Astrocyte of the cerebellum (primary cell): Measurements from ENCODE around the gene OR1L8.
"Not testable (repeated sequence)": the region's sequence is repeated elsewhere in the genome, so short reads cannot be mapped to it uniquely, and the experiment has no call there.

Experiments
- DNase-seq: peaks from one replicate; pipeline ENCODE4 v3.0.0-alpha.2; 2011; ENCODE audit warnings: low read depth
- H3K4me3 ChIP-seq: 2 replicates; pipeline ENCODE4 v1.5.1; 2011; ENCODE audit warnings: mild to moderate bottlenecking, low read depth, low read length, moderate library complexity
- in situ Hi-C: cut with HindIII; loops from 2 replicates; pipeline ENCODE4 v1.10.0; 2017; ENCODE audit warnings: low sequenced_read_pairs
- TF ChIP-seq, protein P1 (sequence below): IDR thresholded peaks from 2 replicates; pipeline ENCODE4 v1.5.1; 2012; ENCODE audit warnings: low read length, low read depth, moderate library complexity, mild to moderate bottlenecking; ENCODE audit errors: missing control alignments

OR1L8 gene

DNA sequence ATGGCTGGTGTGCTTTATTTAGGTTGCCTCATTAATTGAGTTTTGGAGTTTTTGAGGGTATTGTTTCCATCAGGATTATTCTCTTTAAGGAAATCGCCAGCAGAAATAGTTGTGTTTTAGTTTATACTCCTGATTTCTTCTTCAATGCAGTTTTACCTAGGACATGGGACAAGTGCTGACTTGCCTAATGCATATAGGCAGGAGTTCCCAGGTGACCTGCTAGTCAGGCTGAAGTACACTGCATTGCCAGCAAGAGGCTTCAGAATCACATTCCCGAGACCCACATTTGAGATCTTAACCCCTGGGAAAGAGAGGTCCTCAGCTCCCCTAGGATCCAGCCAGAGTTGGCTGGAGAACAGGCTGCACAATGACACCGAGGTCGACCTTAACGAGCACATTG lies 31.8 kb downstream of the OR1L8 start:
- TF ChIP-seq, protein P1, sequence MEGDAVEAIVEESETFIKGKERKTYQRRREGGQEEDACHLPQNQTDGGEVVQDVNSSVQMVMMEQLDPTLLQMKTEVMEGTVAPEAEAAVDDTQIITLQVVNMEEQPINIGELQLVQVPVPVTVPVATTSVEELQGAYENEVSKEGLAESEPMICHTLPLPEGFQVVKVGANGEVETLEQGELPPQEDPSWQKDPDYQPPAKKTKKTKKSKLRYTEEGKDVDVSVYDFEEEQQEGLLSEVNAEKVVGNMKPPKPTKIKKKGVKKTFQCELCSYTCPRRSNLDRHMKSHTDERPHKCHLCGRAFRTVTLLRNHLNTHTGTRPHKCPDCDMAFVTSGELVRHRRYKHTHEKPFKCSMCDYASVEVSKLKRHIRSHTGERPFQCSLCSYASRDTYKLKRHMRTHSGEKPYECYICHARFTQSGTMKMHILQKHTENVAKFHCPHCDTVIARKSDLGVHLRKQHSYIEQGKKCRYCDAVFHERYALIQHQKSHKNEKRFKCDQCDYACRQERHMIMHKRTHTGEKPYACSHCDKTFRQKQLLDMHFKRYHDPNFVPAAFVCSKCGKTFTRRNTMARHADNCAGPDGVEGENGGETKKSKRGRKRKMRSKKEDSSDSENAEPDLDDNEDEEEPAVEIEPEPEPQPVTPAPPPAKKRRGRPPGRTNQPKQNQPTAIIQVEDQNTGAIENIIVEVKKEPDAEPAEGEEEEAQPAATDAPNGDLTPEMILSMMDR, result no peak
- in situ Hi-C loops, result no loop called here
- no peak overlapping the region for H3K4me3 ChIP-seq
- DNase-seq, result no peak

DNA sequence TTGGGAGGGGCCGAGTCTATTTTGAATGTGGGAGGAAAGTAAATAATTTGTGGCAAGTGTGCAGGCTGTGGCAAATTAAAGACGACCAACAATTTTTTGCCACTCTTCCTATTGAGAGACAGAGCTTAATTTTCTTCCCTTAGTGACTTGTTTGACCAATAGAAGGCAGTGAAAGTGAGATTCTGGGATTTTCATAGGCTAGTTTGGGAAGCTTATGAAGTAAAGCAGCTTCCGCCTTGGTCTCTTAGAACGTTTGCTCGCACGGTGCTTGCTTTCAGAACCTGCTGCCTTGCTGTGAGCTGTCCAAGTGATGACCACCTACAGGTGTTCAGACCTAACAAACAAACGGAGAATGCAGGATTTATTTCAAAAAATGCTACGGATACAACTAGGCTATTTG lies 37.0 kb downstream of the OR1L8 start:
- no peak overlapping the region for H3K4me3 ChIP-seq
- DNase-seq, result no peak
- TF ChIP-seq, protein P1, result no peak
- in situ Hi-C loops, result no loop called here

DNA sequence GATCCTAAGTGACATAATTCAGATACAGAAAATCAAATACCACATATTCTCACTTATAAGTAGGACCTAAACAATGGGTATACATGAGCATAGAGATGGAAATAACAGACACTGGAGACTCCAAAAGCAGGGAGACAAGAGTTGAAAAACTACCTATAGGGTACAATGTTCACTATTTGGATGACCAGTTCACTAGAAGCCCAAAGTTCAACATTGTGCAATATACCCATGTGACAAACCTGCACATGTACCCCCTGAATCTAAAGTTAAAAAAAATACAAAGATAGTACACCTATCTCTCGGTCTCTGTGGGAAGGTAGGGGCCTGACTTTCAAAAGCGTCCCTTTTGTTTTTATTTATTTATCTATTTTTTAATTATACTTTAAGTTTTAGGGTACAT lies 44.4 kb downstream of the OR1L8 start:
- H3K4me3 ChIP-seq, result no peak overlapping the region

DNA sequence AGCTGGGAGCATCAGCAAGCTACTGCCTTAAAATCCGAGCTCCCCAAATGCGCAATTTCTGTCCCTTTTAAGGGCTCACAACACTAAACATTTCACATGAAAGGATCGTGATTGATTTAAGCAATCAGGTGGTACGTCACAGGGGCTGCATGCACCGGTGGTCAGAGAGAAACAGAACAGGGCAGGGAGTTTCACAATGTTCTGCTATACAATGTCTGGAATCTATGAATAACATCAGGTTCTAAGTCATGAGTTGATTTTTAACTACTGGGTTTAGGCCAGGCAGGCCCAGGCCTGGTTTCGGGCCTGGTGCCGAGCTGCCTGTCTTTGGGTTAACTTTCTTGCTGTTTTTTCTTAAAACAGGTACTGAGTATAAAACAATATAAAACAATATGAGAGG lies 46.1 kb downstream of the OR1L8 start:
- in situ Hi-C loops, DNase-seq, H3K4me3 ChIP-seq: not testable (repeated sequence)

More for the DNA sequence above, 44.4 kb downstream of the OR1L8 start:
- no peak for DNase-seq
- in situ Hi-C loops, result no loop called here
- TF ChIP-seq, protein P1, result no peak

DNA sequence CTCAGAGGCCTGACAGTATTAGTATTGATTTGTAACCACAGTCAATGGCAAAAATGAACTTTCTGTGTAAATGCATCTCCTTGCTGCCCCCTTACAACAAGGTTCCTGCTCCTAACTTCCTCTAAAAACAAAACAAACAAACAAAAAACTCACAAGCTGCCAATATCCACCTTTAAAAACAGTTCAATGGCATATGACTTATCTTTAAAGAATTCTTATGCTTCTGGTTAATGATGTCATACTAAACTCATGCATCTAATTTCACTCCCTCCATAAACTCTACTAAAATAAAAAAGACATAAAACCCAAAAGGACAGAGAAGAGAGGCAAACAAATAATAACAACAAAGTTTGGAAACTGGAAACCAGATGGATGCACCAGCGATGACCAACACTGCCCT lies 47.0 kb downstream of the OR1L8 start:
- no peak for DNase-seq
- in situ Hi-C loops, result no loop called here
- H3K4me3 ChIP-seq, result no peak overlapping the region
- TF ChIP-seq, protein P1, result no peak

DNA sequence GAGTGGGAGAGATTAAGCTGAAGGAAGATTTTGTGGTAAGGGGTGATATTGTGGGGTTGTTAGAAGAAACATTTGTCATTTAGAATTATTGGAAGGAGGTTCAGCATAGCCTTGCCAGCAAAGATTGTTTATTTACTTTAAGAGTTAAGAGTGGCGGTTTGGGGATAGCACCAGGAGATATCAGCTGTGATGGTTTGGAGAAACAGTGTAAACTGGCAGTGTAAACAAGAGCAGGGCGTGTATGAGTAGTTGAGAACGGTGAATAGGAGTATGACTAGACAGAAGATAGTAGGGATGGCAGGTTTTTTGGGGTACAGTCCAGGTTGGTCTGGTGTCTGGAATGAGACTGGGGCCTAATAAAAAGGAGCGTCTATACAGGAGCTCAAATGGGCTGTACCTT lies 52.0 kb downstream of the OR1L8 start:
- H3K4me3 ChIP-seq, in situ Hi-C loops, DNase-seq: not testable (repeated sequence)

GRCh38 chr9:122527193-122527592 lies 56.0 kb downstream of the OR1L8 start, which contains the start of gene OR1N1:
Gene OR1N1, minus strand, starts transcription at chr9:122527293. Its CDS starts 0 bp downstream, at chr9:122527293.
- in situ Hi-C loops, result no loop called here
- TF ChIP-seq, protein P1, result no peak
- DNase-seq, result no peak

DNA sequence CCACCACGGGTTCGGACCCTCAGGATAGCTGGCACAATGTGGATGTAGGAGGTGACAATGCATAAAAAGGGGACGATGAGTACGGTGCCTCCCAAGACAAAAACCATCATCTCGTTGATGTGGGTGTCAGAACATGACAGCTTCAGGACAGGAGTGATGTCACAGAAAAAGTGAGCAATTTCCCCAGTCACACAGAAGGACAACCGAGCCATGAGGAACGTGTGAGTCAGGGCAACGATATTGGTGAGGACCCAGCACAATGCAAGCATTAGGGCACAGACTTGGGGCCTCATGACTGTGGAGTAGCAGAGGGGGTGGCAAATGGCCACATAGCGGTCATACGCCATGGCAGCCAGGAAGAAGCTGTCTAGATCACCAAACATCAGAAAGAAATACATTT lies 56.6 kb downstream of the OR1L8 start:
- TF ChIP-seq, protein P1, result no peak
- in situ Hi-C loops, result no loop called here
- no peak for DNase-seq
- H3K4me3 ChIP-seq, result no peak overlapping the region

More at GRCh38 chr9:122527193-122527592, 56.0 kb downstream of the OR1L8 start, which contains the start of gene OR1N1:
- H3K4me3 ChIP-seq, result no peak within 1 kb of the TSS
